Gastrocnemius medialis (tissue), 4 donors: ENCODE measurements around the gene SMARCE1. TPM values are rescaled to one million over a fixed set of nuclear protein-coding genes. Genes with fewer than 3 reads are reported as not detected.

Experiments used
- ATAC-seq, 2 donors: fragments of 150-250 bp; one replicate each; pipeline ENCODE4 v1.9.1; 2016
- DNase-seq, 2 donors: peaks; one replicate each; pipeline ENCODE4 v3.0.0-alpha.2; 2019
- H3K27ac ChIP-seq, 4 donors: fragments of 200-600 bp; sonication (generic); 1 replicate in 1 of 4; 2 replicates in 3 of 4; pipeline ENCODE4 v1.5.1; 2016 to 2018; ENCODE audit warnings: mild to moderate bottlenecking in 2 of 4, moderate library complexity in 1 of 4
- H3K27me3 ChIP-seq, 3 donors: fragments of 200-600 bp; sonication (generic) in 2 of 3; 1 replicate in 1 of 3; 2 replicates in 2 of 3; pipeline versions ENCODE4 v1.5.1 to v1.6.0; 2016 to 2019; ENCODE audit warnings: mild to moderate bottlenecking in 1 of 3, moderate library complexity in 1 of 3
- H3K36me3 ChIP-seq, 2 donors: fragments of 200-600 bp; sonication (generic) in 1 of 2; one replicate each; pipeline ENCODE4 v1.5.1; 2017 to 2018
- H3K4me1 ChIP-seq, 2 donors: fragments of 200-600 bp; sonication (generic) in 1 of 2; one replicate each; pipeline ENCODE4 v1.5.1; 2016 to 2017; ENCODE audit warnings: mild to moderate bottlenecking in 2 of 2
- H3K4me3 ChIP-seq, 4 donors: fragments of 200-600 bp; sonication (generic) in 3 of 4; 1 replicate in 1 of 4; 2 replicates in 3 of 4; pipeline ENCODE4 v1.5.1; 2016 to 2019; ENCODE audit warnings: mild to moderate bottlenecking in 2 of 4
- H3K9me3 ChIP-seq, 3 donors: fragments of 200-600 bp; sonication (generic) in 2 of 3; 1 replicate in 1 of 3; 2 replicates in 2 of 3; pipeline ENCODE4 v1.5.1; 2016 to 2019
- POLR2A ChIP-seq, 2 donors: fragments of 450-650 bp; IDR thresholded peaks; one replicate each; pipeline ENCODE4 v1.6.1; 2017; ENCODE audit warnings: antibody characterized with exemption in 2 of 2, mild to moderate bottlenecking in 2 of 2, moderate library complexity in 2 of 2
- in situ Hi-C, 4 donors: fragments of 200-750 bp; cut with MboI; loops; one replicate each; pipeline versions ENCODE4 v1.15.0 to v1.8.0; 2017; ENCODE audit warnings: low sequenced_read_pairs in 4 of 4
- intact Hi-C: fragments of 100-400 bp; cut with DNase I; formaldehyde crosslinking; loops from one replicate; pipeline ENCODE4 v1.15.1; 2023; ENCODE audit warnings: low total_unique reads
- total RNA-seq, 4 donors: library from RNA; depleted of rRNA; stranded (reverse); fragments of >200 nt; gene quantifications; one replicate each; pipeline versions ENCODE4 v1.1.0 to v1.2.3, GENCODE V29; 2016
- TF ChIP-seq, protein P1 (sequence below), 5 experiments: fragments of 450-650 bp in 3 of 5; fragments of 200-600 bp in 2 of 5; sonication (generic) in 2 of 5; IDR thresholded peaks in 4 of 5; conservative IDR thresholded peaks in 1 of 5; 1 replicate in 4 of 5; 2 replicates in 1 of 5; pipeline ENCODE4 v1.5.1; 2016 to 2019; ENCODE audit warnings: antibody characterized with exemption in 5 of 5, mild to moderate bottlenecking in 3 of 5, moderate library complexity in 3 of 5

The SMARCE1 gene
- total RNA-seq, 4 donors from 2014 or later = 48.0 to 74.7 (median 64.5) TPM

DNA sequence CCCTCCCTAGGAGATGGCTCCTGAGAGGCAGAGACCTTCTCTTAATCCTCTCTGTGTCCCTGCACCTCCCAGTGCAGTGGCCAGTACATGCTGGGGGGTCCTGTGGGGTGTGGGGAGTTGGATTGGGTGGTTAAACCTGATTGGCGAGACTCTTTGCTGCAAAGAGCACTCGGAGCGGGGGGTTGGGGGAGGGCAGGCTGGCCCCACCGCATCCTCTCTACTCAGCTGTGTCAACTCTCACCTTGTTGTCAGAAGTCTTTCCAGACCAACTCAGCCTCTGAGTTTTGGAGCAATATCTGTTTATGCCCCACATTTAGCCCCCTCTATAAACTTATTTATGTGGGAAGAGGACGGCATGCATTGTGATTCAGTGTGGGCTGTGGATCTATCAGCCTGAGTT lies 40.0 kb downstream of the SMARCE1 start:
- H3K27ac ChIP-seq = no peak overlapping the region
- intact Hi-C loops (no loop called here), in situ Hi-C loops (loop anchor here in 1 of 4 donors (25.0 kb wide), 1 partner anchor 1055 kb away; no protein-coding TSS in a partner anchor)
- no peaks in the 10 kb centered on the region for H3K9me3 ChIP-seq
- TF ChIP-seq, protein P1, sequence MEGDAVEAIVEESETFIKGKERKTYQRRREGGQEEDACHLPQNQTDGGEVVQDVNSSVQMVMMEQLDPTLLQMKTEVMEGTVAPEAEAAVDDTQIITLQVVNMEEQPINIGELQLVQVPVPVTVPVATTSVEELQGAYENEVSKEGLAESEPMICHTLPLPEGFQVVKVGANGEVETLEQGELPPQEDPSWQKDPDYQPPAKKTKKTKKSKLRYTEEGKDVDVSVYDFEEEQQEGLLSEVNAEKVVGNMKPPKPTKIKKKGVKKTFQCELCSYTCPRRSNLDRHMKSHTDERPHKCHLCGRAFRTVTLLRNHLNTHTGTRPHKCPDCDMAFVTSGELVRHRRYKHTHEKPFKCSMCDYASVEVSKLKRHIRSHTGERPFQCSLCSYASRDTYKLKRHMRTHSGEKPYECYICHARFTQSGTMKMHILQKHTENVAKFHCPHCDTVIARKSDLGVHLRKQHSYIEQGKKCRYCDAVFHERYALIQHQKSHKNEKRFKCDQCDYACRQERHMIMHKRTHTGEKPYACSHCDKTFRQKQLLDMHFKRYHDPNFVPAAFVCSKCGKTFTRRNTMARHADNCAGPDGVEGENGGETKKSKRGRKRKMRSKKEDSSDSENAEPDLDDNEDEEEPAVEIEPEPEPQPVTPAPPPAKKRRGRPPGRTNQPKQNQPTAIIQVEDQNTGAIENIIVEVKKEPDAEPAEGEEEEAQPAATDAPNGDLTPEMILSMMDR (IDR thresholded peaks at IDR 0.05 in 4 of 5, conservative IDR thresholded peaks at IDR 0.05 in 1 of 5) = no peak
- no peak for TF ChIP-seq POLR2A (IDR thresholded peaks at IDR 0.05)
- no peaks in the 10 kb centered on the region for H3K27me3 ChIP-seq
- ATAC-seq = no peak
- H3K4me3 ChIP-seq = no peak overlapping the region
- no peaks in the 10 kb centered on the region for H3K4me1 ChIP-seq
- H3K36me3 ChIP-seq = no peaks in the 10 kb centered on the region
- no peak for DNase-seq

DNA sequence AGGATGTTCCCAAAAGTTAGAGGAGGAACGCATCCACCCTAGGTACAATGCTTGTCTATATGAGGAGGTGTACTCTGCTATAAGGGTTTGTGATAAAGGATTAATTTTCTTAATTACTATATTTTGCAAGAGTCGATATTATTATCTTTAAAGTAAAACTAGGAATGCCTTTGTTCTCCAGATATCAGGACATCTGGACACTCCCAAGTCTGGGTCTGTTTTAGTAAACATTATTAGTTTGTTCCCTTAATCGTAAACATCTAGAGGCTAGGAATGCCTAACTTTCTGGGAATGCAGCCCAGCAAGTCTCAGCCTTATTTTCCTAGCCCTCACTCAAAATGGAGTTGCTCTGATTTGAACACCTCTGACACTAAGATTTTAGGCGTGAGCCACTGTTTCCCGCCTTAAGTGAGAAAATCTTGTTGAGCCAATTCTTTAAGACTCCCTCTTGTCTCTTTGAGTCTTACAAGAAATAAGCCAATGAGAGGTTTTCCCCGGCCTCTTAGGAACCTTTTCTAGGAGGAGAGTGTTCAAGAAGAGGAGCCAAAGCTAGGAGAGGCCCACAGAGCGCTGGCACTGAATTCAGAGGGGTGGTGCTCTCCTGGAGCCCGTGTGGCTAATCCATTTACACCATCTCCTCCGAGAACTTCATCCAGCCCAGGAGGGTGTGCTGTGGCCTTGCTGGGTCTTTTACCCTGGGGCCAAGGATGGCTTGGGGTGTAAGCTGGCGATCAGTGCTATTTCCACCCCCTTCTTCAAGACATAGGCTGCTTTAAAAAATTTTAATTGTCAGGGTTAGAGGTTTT lies 40.9 kb downstream of the SMARCE1 start:
- Histone ChIP-seq H3K4me1 (no peaks in the 10 kb centered on the region), H3K9me3 (no peaks in the 10 kb centered on the region), H3K27ac (no peak overlapping the region), H3K4me3 (no peak overlapping the region), H3K36me3 (no peaks in the 10 kb centered on the region), H3K27me3 (no peaks in the 10 kb centered on the region)
- no peak for DNase-seq
- no peak for ATAC-seq
- intact Hi-C loops = no loop called here
- TF ChIP-seq, protein P1 (IDR thresholded peaks at IDR 0.05 in 4 of 5, conservative IDR thresholded peaks at IDR 0.05 in 1 of 5) = no peak
- no peak for TF ChIP-seq POLR2A (IDR thresholded peaks at IDR 0.05)
- in situ Hi-C loops = loop anchor here in 1 of 4 donors (25.0 kb wide), 1 partner anchor 1056 kb away; no protein-coding TSS in a partner anchor

DNA sequence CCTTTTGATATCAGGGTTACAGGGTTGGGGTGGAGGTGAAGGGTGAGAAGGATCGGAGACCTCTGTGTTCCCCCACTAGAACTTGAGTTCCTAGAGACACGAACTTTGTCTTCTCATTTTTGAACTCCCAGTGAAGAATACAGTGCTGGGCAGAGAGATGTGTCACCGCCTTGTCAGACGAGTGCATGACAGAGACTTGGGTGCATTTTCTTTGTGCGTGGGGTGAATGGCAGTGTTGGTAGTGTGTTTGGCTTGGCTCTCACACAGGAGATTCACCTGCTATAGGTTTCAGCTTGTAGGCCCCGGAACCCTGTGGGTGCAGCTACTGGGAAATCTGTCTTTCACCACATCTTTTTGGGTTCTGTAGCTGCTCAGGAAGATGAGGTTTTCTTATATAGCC lies 42.3 kb downstream of the SMARCE1 start:
- Histone ChIP-seq H3K9me3 (no peaks in the 10 kb centered on the region), H3K36me3 (no peaks in the 10 kb centered on the region), H3K4me3 (no peak overlapping the region), H3K4me1 (no peaks in the 10 kb centered on the region), H3K27me3 (no peaks in the 10 kb centered on the region), H3K27ac (no peak overlapping the region)
- no peak for TF ChIP-seq POLR2A (IDR thresholded peaks at IDR 0.05)
- TF ChIP-seq, protein P1 (IDR thresholded peaks at IDR 0.05 in 4 of 5, conservative IDR thresholded peaks at IDR 0.05 in 1 of 5) = no peak
- intact Hi-C loops = no loop called here
- ATAC-seq = no peak
- in situ Hi-C loops = loop anchor here in 1 of 4 donors (25.0 kb wide), 1 partner anchor 1057 kb away; no protein-coding TSS in a partner anchor
- DNase-seq = no peak

DNA sequence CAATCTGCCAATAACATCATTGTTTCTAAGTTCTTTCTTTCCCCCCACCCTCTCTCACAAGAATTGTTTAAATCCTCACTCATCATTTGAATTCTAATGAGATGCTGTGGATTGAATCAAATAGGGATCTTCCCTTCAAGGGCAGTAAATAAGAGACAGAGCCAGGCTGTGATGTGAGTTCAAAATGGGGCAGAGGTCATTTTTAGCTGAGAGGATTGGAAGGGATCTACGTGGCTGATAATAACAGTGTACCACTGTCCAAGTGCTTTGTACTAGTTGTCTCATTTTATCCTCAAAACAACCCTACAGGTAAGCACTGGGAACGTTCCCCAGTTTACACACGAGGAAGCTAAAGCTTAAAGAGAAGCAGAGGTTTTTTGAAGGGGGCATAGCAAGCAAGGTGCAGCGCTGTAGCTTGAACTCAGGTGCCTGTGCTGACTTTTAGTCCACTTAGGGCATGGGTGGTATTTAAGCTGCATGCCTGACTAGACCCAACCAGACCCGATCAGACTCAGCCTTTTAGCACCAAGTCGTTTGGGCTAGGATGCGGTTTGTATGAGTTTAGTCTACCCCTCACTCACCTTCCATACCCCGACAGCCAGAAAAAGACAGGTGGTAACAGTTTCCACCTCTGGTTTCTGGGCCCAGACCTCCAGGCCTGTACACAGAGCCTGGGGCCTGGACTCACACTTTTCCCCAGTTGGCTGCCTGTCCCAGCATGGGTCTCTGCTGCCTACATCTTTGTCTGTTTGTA lies 43.1 kb downstream of the SMARCE1 start:
- H3K9me3 ChIP-seq = no peaks in the 10 kb centered on the region
- no peak overlapping the region for H3K4me3 ChIP-seq
- no peak for ATAC-seq
- no peak for DNase-seq
- H3K27me3 ChIP-seq = no peaks in the 10 kb centered on the region
- H3K4me1 ChIP-seq = no peaks in the 10 kb centered on the region
- no peaks in the 10 kb centered on the region for H3K36me3 ChIP-seq
- intact Hi-C loops = no loop called here
- TF ChIP-seq POLR2A (IDR thresholded peaks at IDR 0.05) = no peak
- TF ChIP-seq, protein P1 (IDR thresholded peaks at IDR 0.05 in 4 of 5, conservative IDR thresholded peaks at IDR 0.05 in 1 of 5) = no peak
- no peak overlapping the region for H3K27ac ChIP-seq
- in situ Hi-C loops = loop anchor here in 1 of 4 donors (25.0 kb wide), 1 partner anchor 1058 kb away; no protein-coding TSS in a partner anchor
